ENCODE results near the gene XXYLT1.

Gene XXYLT1

DNA sequence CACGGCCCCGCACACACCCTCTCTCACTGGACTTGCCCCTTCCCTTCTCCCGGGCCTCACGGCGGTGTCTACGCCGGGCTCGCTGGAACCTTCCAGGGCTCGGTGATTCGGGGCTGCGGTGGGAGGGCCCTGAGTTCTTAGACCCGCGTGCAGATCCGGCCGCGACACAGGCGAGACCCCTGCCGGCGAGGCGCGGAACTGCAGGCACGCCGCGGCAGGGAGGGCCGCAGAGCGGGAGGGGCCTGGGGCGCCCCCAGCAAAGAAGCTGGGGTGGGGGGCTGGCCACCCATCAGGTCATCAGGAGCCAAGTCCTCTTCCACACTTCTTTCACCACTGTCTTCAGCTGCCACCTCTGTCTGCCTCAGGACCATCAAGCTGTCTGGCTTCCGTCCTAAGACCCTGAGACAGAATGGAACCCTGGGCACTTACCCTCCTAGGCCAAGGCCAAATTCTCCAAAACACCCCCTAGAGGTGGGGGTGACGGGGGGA is 164.5 kb downstream of the XXYLT1 start:
- no peaks in the 10 kb centered on the region for H3K27me3 Mint-ChIP-seq (ENCODE audit: low read depth, poor library complexity)
- peak; percentile 86 for DNase-seq
- no peak overlapping the region for H3K27ac Mint-ChIP-seq
- no peaks in the 10 kb centered on the region for H3K9me3 Mint-ChIP-seq
- H3K4me3 Mint-ChIP-seq: peak overlapping the region; percentile 36
- H3K36me3 Mint-ChIP-seq (ENCODE audit: low read depth): peaks cover 5% of the 10 kb centered on the region
- peaks cover 36% of the 10 kb centered on the region for H3K4me1 Mint-ChIP-seq
- TF ChIP-seq, protein P1, sequence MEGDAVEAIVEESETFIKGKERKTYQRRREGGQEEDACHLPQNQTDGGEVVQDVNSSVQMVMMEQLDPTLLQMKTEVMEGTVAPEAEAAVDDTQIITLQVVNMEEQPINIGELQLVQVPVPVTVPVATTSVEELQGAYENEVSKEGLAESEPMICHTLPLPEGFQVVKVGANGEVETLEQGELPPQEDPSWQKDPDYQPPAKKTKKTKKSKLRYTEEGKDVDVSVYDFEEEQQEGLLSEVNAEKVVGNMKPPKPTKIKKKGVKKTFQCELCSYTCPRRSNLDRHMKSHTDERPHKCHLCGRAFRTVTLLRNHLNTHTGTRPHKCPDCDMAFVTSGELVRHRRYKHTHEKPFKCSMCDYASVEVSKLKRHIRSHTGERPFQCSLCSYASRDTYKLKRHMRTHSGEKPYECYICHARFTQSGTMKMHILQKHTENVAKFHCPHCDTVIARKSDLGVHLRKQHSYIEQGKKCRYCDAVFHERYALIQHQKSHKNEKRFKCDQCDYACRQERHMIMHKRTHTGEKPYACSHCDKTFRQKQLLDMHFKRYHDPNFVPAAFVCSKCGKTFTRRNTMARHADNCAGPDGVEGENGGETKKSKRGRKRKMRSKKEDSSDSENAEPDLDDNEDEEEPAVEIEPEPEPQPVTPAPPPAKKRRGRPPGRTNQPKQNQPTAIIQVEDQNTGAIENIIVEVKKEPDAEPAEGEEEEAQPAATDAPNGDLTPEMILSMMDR (IDR thresholded peaks at IDR 0.05): peak; percentile 100

DNA sequence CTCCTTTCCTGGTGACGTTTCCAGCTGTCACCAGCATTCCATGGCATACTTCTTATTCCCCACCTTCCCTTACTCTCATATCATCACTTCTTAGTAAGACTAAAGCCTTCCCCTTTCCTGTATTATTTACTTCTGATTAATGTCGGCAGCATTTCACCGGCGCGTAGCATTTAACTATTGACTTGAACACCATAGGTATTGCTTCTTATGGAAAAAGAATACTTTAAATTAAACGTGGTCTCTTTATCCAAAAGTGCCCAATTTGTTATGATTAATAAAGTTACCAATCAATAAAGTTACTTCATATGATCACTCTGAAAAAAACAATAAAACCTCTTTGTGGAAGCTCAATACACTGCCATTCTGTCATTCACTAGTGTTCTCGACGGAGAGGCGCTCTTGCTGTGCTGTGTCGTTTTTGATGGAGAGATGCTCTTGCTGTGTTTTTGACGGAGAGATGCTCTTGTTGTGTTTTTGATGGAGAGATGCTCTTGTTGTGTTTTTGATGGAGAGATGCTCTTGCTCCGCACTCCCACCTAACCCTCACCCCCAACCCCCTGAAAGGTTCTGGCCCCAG is 165.0 kb downstream of the XXYLT1 start:
- H3K27ac Mint-ChIP-seq: no peak overlapping the region
- H3K4me1 Mint-ChIP-seq: peaks cover 36% of the 10 kb centered on the region
- peaks cover 5% of the 10 kb centered on the region for H3K36me3 Mint-ChIP-seq (ENCODE audit: low read depth)
- H3K9me3 Mint-ChIP-seq: no peaks in the 10 kb centered on the region
- H3K4me3 Mint-ChIP-seq: peak overlapping the region; percentile 36
- no peaks in the 10 kb centered on the region for H3K27me3 Mint-ChIP-seq (ENCODE audit: low read depth, poor library complexity)
- DNase-seq: no peak
- TF ChIP-seq, protein P1 (IDR thresholded peaks at IDR 0.05): no peak

DNA sequence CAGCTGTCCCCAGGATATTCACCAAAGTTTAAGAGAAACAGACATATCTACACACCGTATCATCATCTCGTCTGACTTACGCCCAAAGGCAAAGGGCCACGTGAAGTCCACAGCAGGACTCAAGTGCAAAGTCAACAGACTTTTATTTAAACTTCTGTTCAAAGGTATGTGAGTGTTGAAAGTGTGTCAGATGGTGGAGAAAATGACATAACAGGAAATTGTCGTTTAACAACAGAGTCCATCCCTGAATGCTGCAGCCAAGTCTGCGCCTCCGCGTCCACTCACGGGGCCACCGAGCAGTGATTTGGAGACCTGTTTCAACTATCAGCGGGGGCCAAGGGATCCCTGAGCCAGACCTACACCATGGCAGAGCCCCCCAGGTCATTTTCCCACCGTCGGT is 165.6 kb downstream of the XXYLT1 start:
- H3K27ac Mint-ChIP-seq: no peak overlapping the region
- no peak for DNase-seq
- H3K4me3 Mint-ChIP-seq: no peak overlapping the region
- no peaks in the 10 kb centered on the region for H3K9me3 Mint-ChIP-seq
- H3K4me1 Mint-ChIP-seq: peaks cover 40% of the 10 kb centered on the region
- TF ChIP-seq, protein P1 (IDR thresholded peaks at IDR 0.05): no peak
- peaks cover 4% of the 10 kb centered on the region for H3K27me3 Mint-ChIP-seq (ENCODE audit: low read depth, poor library complexity)
- H3K36me3 Mint-ChIP-seq (ENCODE audit: low read depth): peaks cover 5% of the 10 kb centered on the region

DNA sequence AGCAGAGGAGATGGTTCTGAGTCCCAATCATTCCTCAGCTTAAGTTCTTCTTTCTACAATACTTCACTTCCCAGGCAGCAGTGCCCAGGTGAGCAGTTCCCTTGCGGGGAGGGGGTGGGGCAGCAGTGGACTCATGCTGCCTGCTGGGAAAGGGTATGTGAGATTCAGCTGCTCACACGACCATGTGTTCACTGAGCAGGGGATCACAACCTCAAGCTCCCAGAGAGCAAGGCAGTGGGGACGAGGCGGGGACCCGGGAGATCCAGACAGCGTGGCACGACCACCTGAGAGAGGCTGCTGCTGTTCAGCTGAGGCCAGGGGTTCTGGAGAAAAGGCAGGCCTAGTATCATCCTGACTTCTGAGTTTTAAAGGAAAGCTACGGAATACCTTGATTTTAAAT is 166.6 kb downstream of the XXYLT1 start:
- peaks cover 5% of the 10 kb centered on the region for H3K36me3 Mint-ChIP-seq (ENCODE audit: low read depth)
- peaks cover 6% of the 10 kb centered on the region for H3K27me3 Mint-ChIP-seq (ENCODE audit: low read depth, poor library complexity)
- peaks cover 41% of the 10 kb centered on the region for H3K4me1 Mint-ChIP-seq
- no peak overlapping the region for H3K27ac Mint-ChIP-seq
- H3K4me3 Mint-ChIP-seq: no peak overlapping the region
- no peaks in the 10 kb centered on the region for H3K9me3 Mint-ChIP-seq
- TF ChIP-seq, protein P1 (IDR thresholded peaks at IDR 0.05): no peak
- no peak for DNase-seq

DNA sequence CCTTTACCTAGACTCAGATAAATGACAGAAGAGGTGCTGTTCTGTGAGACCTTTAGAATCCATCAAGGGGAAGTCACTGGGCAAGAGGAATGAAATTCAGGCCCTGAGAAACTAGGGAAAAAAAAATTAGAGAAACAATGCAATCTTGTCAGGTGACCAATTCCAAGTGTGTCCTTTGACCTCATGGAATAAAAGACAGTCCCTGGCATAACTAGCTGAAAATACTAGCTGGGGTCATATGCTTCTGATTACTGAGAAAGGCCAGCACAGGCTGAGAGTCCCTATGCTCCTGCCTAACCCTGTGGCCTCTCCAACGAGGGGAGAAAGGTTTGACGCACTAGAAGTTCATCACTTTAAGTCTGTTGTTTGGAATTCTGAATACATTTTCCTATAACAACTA is 167.3 kb downstream of the XXYLT1 start:
- peaks cover 6% of the 10 kb centered on the region for H3K27me3 Mint-ChIP-seq (ENCODE audit: low read depth, poor library complexity)
- no peak overlapping the region for H3K4me3 Mint-ChIP-seq
- no peaks in the 10 kb centered on the region for H3K9me3 Mint-ChIP-seq
- peaks cover 41% of the 10 kb centered on the region for H3K4me1 Mint-ChIP-seq
- peaks cover 5% of the 10 kb centered on the region for H3K36me3 Mint-ChIP-seq (ENCODE audit: low read depth)
- H3K27ac Mint-ChIP-seq: peak overlapping the region; percentile 60
- no peak for DNase-seq
- TF ChIP-seq, protein P1 (IDR thresholded peaks at IDR 0.05): no peak

All from nephron progenitor cell (in vitro differentiated cells).